ENCODE results near the gene SELENOV. TPM values are rescaled to one million over a fixed set of nuclear protein-coding genes. Genes with fewer than 3 reads are reported as not detected.

The SELENOV gene
- total RNA-seq, 2 donors from 2014 or later = not detected

DNA sequence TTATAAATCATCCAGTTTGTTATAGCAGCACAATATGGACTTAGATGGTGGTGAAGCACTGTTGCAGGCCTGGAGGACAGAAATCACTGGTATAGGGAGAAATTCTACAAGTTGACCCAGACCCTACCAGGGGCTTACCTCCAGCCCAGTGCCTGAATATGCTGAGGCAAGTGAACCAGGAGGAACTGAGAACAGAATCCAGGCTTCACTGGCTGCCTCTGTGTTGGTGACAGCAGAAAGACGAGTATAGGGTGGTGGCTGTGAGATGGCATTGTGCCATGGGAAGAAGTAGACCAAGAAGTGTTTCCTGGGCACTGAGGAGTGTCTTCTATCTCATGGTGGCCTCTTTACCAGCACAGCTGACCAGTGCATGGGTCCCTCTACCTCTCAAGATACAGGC, 40.9 kb downstream of the SELENOV start:
- H3K27ac ChIP-seq = no peak overlapping the region
- H3K27me3 ChIP-seq (replicated peaks; ENCODE audit: insufficient read depth) = no peaks in the 10 kb centered on the region
- H3K36me3 ChIP-seq = no peaks in the 10 kb centered on the region
- no peaks in the 10 kb centered on the region for H3K4me1 ChIP-seq (replicated peaks)
- no peaks in the 10 kb centered on the region for H3K9me3 ChIP-seq
- no peak for DNase-seq (ENCODE audit: low spot score)
- 73% methylated on average over 1 of the region's 1 CpG for WGBS
- TF ChIP-seq POLR2A (IDR thresholded peaks at IDR 0.05) = no peak
- no peak for TF ChIP-seq POLR2AphosphoS5 (IDR thresholded peaks at IDR 0.05)
- TF ChIP-seq, protein P1, sequence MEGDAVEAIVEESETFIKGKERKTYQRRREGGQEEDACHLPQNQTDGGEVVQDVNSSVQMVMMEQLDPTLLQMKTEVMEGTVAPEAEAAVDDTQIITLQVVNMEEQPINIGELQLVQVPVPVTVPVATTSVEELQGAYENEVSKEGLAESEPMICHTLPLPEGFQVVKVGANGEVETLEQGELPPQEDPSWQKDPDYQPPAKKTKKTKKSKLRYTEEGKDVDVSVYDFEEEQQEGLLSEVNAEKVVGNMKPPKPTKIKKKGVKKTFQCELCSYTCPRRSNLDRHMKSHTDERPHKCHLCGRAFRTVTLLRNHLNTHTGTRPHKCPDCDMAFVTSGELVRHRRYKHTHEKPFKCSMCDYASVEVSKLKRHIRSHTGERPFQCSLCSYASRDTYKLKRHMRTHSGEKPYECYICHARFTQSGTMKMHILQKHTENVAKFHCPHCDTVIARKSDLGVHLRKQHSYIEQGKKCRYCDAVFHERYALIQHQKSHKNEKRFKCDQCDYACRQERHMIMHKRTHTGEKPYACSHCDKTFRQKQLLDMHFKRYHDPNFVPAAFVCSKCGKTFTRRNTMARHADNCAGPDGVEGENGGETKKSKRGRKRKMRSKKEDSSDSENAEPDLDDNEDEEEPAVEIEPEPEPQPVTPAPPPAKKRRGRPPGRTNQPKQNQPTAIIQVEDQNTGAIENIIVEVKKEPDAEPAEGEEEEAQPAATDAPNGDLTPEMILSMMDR (IDR thresholded peaks at IDR 0.05) = no peak
- intact Hi-C loops (cut with DNase I) = no loop called here
- no peak overlapping the region for H3K4me3 ChIP-seq

DNA sequence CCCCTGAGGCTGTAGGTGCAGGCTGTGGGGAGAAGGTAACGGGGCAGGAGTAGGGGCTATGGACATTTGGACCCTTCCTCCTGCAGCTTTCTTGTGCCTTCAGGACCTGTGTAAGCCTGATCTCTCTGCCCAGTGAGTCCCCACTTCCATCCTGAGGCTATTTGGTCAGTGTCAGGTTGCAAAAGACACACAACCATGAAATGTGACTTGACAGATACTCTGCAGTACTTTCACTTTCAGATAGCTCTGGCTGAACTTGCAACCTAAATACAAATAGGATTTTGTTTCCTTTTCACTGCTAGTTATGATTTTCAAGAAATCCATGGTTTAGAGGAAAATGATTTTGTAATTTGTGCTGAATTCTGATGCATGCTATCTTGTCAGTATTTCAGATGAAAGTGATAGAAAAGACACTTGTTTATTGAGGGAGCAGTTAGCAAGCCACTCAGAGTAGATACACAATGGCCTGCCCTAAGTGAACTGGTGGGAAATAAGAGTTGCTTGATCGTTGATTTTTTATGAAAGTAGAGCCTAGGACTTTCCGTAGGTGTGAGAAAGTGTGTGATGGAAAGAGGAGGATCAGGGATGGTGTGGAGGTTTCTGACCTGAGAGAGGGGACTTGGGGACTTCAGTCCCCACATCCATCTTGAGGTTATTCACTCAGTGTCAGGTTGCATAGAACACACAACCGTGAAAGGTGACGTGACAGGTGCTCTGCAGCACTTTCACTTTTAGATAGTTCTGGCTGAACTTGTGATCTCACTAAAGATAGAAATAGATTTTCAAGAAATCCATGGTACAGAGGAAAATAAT, 43.1 kb downstream of the SELENOV start:
- Histone ChIP-seq H3K4me1 (replicated peaks) (no peaks in the 10 kb centered on the region), H3K9me3 (no peaks in the 10 kb centered on the region), H3K4me3 (no peak overlapping the region), H3K27ac (no peak overlapping the region), H3K36me3 (no peaks in the 10 kb centered on the region), H3K27me3 (replicated peaks; ENCODE audit: insufficient read depth) (no peaks in the 10 kb centered on the region)
- peak; percentile 67 for TF ChIP-seq POLR2AphosphoS5 (IDR thresholded peaks at IDR 0.05)
- TF ChIP-seq, protein P1 (IDR thresholded peaks at IDR 0.05) = no peak
- TF ChIP-seq POLR2A (IDR thresholded peaks at IDR 0.05) = no peak
- 29% methylated on average over 5 of the region's 5 CpGs for WGBS
- peak; percentile 30 for DNase-seq (ENCODE audit: low spot score)
- intact Hi-C loops (cut with DNase I) = no loop called here

GRCh38 chr19:39558624-39559117, 43.7 kb downstream of the SELENOV start:
- TF ChIP-seq, protein P1 (IDR thresholded peaks at IDR 0.05) = no peak
- TF ChIP-seq POLR2AphosphoS5 (IDR thresholded peaks at IDR 0.05) (no peak), POLR2A (IDR thresholded peaks at IDR 0.05) (no peak)
- DNase-seq (ENCODE audit: low spot score) = no peak
- Histone ChIP-seq H3K9me3 (no peaks in the 10 kb centered on the region), H3K27ac (no peak overlapping the region), H3K27me3 (replicated peaks; ENCODE audit: insufficient read depth) (no peaks in the 10 kb centered on the region), H3K4me3 (no peak overlapping the region), H3K36me3 (no peaks in the 10 kb centered on the region), H3K4me1 (replicated peaks) (no peaks in the 10 kb centered on the region)
- intact Hi-C loops (cut with DNase I) = no loop called here
- 72% methylated on average over 6 of the region's 6 CpGs for WGBS

DNA sequence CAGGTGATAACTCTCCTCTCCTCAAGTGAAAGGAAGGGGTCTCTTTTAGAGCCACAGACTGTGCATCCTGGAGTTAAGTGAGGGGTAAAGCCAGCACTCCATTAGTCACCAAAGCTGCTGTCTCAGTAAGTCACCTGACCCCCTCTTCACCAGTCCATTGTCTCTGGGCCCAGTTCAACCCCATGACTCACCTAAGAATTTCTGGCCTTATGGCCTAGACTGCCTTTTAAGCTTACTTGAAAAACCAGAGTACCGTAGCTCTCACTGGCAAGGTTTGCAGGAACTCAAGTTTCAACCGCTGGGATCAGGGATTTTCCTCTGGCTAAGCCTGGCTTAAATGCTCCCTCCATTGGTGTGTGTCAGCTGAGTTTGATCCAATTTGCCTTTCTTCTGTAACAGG, 48.5 kb downstream of the SELENOV start:
- Histone ChIP-seq H3K4me3 (no peak overlapping the region), H3K27me3 (replicated peaks; ENCODE audit: insufficient read depth) (no peaks in the 10 kb centered on the region), H3K9me3 (no peaks in the 10 kb centered on the region), H3K27ac (no peak overlapping the region), H3K4me1 (replicated peaks) (no peaks in the 10 kb centered on the region), H3K36me3 (no peaks in the 10 kb centered on the region)
- DNase-seq (ENCODE audit: low spot score) = no peak
- 67% methylated on average over 2 of the region's 2 CpGs for whole genome bisulfite sequencing
- intact Hi-C loops (cut with DNase I) = no loop called here
- TF ChIP-seq POLR2AphosphoS5 (IDR thresholded peaks at IDR 0.05) = no peak
- TF ChIP-seq, protein P1 (IDR thresholded peaks at IDR 0.05) = no peak
- no peak for TF ChIP-seq POLR2A (IDR thresholded peaks at IDR 0.05)

DNA sequence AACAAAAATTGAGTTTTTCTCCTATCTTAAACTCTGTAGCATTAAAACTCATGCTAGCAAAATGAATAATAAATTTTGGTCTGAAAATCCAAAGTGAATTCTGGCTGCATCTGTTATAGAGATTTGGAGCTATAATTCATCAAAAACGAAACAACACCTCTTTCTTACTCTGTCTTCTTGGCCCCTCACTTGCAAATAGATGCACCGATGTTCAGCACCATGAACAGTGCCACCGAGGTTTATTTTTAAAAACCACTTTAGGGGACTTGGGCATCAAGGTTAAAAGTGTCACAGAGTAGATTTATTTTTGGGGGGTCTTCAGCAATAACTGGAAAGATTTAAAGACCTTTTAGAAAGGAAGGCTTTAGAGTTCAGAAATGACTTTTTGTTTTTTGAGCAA, 51.1 kb downstream of the SELENOV start:
- WGBS = 53% methylated on average over 3 of the region's 3 CpGs
- Histone ChIP-seq H3K4me1 (replicated peaks) (no peaks in the 10 kb centered on the region), H3K27ac (no peak overlapping the region), H3K27me3 (replicated peaks; ENCODE audit: insufficient read depth) (no peaks in the 10 kb centered on the region), H3K36me3 (no peaks in the 10 kb centered on the region), H3K4me3 (no peak overlapping the region), H3K9me3 (no peaks in the 10 kb centered on the region)
- intact Hi-C loops (cut with DNase I) = no loop called here
- no peak for DNase-seq (ENCODE audit: low spot score)
- TF ChIP-seq POLR2A (IDR thresholded peaks at IDR 0.05) = no peak
- TF ChIP-seq, protein P1 (IDR thresholded peaks at IDR 0.05) = no peak
- no peak for TF ChIP-seq POLR2AphosphoS5 (IDR thresholded peaks at IDR 0.05)
